ENCODE data around the gene GAP43.
A peak's percentile ranks its signal among the peaks of the same experiment; 100 is the strongest.

Gene GAP43

GRCh38 chr3:115602194-115602593 is 21.1 kb upstream of the GAP43 start:
- H3K4me3 ChIP-seq (ENCODE audit: low read length): no peak overlapping the region
- DNase-seq (ENCODE audit: low read depth): no peak

DNA sequence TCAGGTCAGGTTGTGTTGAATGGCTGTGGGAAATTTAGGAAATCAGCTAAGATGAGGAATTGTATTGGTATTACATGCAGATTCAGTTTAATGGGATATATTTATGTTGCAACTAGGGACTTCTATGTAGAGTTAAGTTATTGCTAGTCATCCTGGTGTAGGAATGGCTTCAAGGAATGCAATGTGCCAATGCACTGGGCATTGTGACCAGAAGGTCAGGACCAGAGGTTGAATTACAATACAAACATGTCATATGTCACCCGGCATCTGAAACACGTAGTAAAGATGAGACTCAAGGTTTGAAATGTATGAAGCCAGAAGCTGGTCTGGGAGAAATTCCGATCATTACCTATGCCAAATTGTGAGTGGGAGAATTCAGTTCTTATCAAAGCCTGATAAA is 11.7 kb upstream of the GAP43 start:
- Histone ChIP-seq H3K9ac (ENCODE audit: low read length) (no peak overlapping the region), H3K4me3 (ENCODE audit: low read length) (no peak overlapping the region), H3K9me3 (ENCODE audit: control insufficient read depth, low read length) (no peaks in the 10 kb centered on the region), H3K36me3 (ENCODE audit: control insufficient read depth, insufficient read depth, low read length, severe bottlenecking) (no peaks in the 10 kb centered on the region), H3K27me3 (replicated peaks; ENCODE audit: control insufficient read depth, insufficient read depth, low read length) (no peaks in the 10 kb centered on the region), H3K4me1 (ENCODE audit: control insufficient read depth, insufficient read depth, low read length) (no peaks in the 10 kb centered on the region)
- DNase-seq (ENCODE audit: low read depth): no peak

More at GRCh38 chr3:115602194-115602593, 21.1 kb upstream of the GAP43 start:
- Histone ChIP-seq H3K36me3 (ENCODE audit: control insufficient read depth, insufficient read depth, low read length, severe bottlenecking) (no peaks in the 10 kb centered on the region), H3K9ac (ENCODE audit: low read length) (no peak overlapping the region), H3K27me3 (replicated peaks; ENCODE audit: control insufficient read depth, insufficient read depth, low read length) (no peaks in the 10 kb centered on the region), H3K9me3 (ENCODE audit: control insufficient read depth, low read length) (no peaks in the 10 kb centered on the region), H3K4me1 (ENCODE audit: control insufficient read depth, insufficient read depth, low read length) (no peaks in the 10 kb centered on the region)

GRCh38 chr3:115615001-115615814 is 8.1 kb upstream of the GAP43 start:
- Histone ChIP-seq H3K36me3 (ENCODE audit: control insufficient read depth, insufficient read depth, low read length, severe bottlenecking) (no peaks in the 10 kb centered on the region), H3K4me1 (ENCODE audit: control insufficient read depth, insufficient read depth, low read length) (no peaks in the 10 kb centered on the region), H3K4me3 (ENCODE audit: low read length) (no peak overlapping the region), H3K9me3 (ENCODE audit: control insufficient read depth, low read length) (no peaks in the 10 kb centered on the region), H3K9ac (ENCODE audit: low read length) (no peak overlapping the region), H3K27me3 (replicated peaks; ENCODE audit: control insufficient read depth, insufficient read depth, low read length) (no peaks in the 10 kb centered on the region)
- DNase-seq (ENCODE audit: low read depth): no peak

GRCh38 chr3:115616461-115616860 is 6.8 kb upstream of the GAP43 start:
- no peaks in the 10 kb centered on the region for H3K36me3 ChIP-seq (ENCODE audit: control insufficient read depth, insufficient read depth, low read length, severe bottlenecking)
- no peak overlapping the region for H3K9ac ChIP-seq (ENCODE audit: low read length)
- DNase-seq (ENCODE audit: low read depth): no peak

DNA sequence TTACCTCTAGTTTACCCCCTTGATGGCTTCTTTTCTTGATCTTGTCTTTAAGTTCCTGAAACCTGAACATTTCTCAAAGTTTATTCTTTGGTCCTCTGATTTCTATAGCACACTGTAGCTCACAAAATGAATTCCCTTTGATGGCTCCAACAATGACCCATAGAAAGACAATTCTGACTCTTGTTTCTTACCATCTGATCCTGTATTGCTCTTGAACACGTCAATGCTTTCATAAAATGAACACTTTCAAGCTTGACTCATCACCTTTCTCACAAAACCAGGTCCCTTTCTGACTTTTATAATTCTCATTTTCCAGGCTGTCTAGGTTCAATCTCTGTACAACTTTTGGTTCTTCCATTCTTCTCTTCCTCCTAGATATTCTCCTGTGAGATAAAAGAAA is 5.7 kb upstream of the GAP43 start:
- no peak for DNase-seq (ENCODE audit: low read depth)
- Histone ChIP-seq H3K4me1 (ENCODE audit: control insufficient read depth, insufficient read depth, low read length) (no peaks in the 10 kb centered on the region), H3K36me3 (ENCODE audit: control insufficient read depth, insufficient read depth, low read length, severe bottlenecking) (no peaks in the 10 kb centered on the region)

More at GRCh38 chr3:115616461-115616860, 6.8 kb upstream of the GAP43 start:
- Histone ChIP-seq H3K4me1 (ENCODE audit: control insufficient read depth, insufficient read depth, low read length) (no peaks in the 10 kb centered on the region), H3K4me3 (ENCODE audit: low read length) (no peak overlapping the region), H3K9me3 (ENCODE audit: control insufficient read depth, low read length) (no peaks in the 10 kb centered on the region), H3K27me3 (replicated peaks; ENCODE audit: control insufficient read depth, insufficient read depth, low read length) (no peaks in the 10 kb centered on the region)

DNA sequence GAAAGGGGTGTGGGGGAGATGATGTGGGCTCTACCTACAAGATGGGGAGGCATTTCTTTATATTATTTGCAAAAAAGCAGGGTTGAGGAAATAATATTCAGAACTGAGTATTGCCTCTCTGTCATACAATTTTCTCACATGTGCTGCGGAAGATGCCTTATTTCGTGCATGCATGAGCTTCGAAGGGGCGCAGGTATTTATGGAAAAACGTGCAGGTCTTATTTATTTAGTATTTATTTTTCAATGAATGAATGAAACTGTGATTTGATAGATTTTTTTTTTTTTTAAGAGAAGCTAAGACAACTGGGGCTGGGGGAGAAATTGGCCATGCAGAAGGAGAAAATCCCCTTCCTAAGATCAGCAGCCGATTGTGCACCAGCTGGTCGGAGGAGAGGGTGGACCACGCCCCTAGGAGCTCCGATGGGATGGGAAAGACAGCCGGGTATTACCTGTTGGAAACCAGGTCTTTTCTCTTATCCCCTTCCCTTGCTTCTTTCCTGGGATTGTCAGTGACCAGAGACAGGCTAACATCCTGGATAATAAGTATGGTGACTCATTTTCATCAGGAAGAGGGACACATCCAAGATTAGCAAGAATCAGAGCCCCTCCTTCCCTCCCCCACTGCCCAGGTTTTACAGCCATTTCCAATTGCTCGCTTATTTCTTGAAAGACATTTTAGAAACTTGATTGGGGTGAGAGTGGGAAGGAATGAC is 875 bp downstream of the GAP43 start:
- peak overlapping the region; percentile 75 for H3K4me3 ChIP-seq (ENCODE audit: low read length)
- peaks cover 4% of the 10 kb centered on the region for H3K4me1 ChIP-seq (ENCODE audit: control insufficient read depth, insufficient read depth, low read length)
- no peaks in the 10 kb centered on the region for H3K27me3 ChIP-seq (replicated peaks; ENCODE audit: control insufficient read depth, insufficient read depth, low read length)
- DNase-seq (ENCODE audit: low read depth): no peak
- H3K9me3 ChIP-seq (ENCODE audit: control insufficient read depth, low read length): no peaks in the 10 kb centered on the region
- H3K9ac ChIP-seq (ENCODE audit: low read length): no peak overlapping the region
- no peaks in the 10 kb centered on the region for H3K36me3 ChIP-seq (ENCODE audit: control insufficient read depth, insufficient read depth, low read length, severe bottlenecking)

More for the DNA sequence above, 5.7 kb upstream of the GAP43 start:
- Histone ChIP-seq H3K9ac (ENCODE audit: low read length) (no peak overlapping the region), H3K27me3 (replicated peaks; ENCODE audit: control insufficient read depth, insufficient read depth, low read length) (no peaks in the 10 kb centered on the region), H3K4me3 (ENCODE audit: low read length) (no peak overlapping the region), H3K9me3 (ENCODE audit: control insufficient read depth, low read length) (no peaks in the 10 kb centered on the region)

GRCh38 chr3:115624901-115625300 is 1.6 kb downstream of the GAP43 start:
- Histone ChIP-seq H3K9ac (ENCODE audit: low read length) (no peak overlapping the region), H3K9me3 (ENCODE audit: control insufficient read depth, low read length) (no peaks in the 10 kb centered on the region), H3K36me3 (ENCODE audit: control insufficient read depth, insufficient read depth, low read length, severe bottlenecking) (no peaks in the 10 kb centered on the region), H3K4me3 (ENCODE audit: low read length) (no peak overlapping the region), H3K4me1 (ENCODE audit: control insufficient read depth, insufficient read depth, low read length) (peaks cover 4% of the 10 kb centered on the region), H3K27me3 (replicated peaks; ENCODE audit: control insufficient read depth, insufficient read depth, low read length) (no peaks in the 10 kb centered on the region)
- DNase-seq (ENCODE audit: low read depth): no peak

GRCh38 chr3:115626006-115626409 is 2.7 kb downstream of the GAP43 start:
- peaks cover 4% of the 10 kb centered on the region for H3K4me1 ChIP-seq (ENCODE audit: control insufficient read depth, insufficient read depth, low read length)
- H3K9me3 ChIP-seq (ENCODE audit: control insufficient read depth, low read length): no peaks in the 10 kb centered on the region
- DNase-seq (ENCODE audit: low read depth): no peak
- H3K4me3 ChIP-seq (ENCODE audit: low read length): no peak overlapping the region
- no peaks in the 10 kb centered on the region for H3K27me3 ChIP-seq (replicated peaks; ENCODE audit: control insufficient read depth, insufficient read depth, low read length)
- no peak overlapping the region for H3K9ac ChIP-seq (ENCODE audit: low read length)
- no peaks in the 10 kb centered on the region for H3K36me3 ChIP-seq (ENCODE audit: control insufficient read depth, insufficient read depth, low read length, severe bottlenecking)

DNA sequence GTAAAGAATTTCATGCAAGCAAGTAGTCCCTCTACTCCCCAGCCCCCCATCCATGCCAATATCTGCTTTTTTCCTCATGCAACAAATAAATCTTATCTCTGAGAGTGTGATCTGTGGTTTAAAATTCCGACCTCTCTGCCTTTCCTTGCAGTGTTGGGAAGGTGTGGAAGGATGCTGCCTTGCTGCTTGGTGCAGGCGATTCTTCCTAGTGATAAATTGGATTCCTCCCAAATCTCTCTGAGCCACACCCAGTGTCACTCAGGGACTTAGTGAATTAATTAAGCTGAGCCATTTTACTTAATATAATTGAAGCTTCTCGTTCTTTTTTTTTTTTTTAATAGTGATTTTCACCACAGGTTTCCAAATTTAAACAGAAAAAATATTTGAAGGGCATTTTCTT is 3.4 kb downstream of the GAP43 start:
- Histone ChIP-seq H3K36me3 (ENCODE audit: control insufficient read depth, insufficient read depth, low read length, severe bottlenecking) (no peaks in the 10 kb centered on the region), H3K4me3 (ENCODE audit: low read length) (no peak overlapping the region), H3K27me3 (replicated peaks; ENCODE audit: control insufficient read depth, insufficient read depth, low read length) (no peaks in the 10 kb centered on the region), H3K4me1 (ENCODE audit: control insufficient read depth, insufficient read depth, low read length) (peaks cover 4% of the 10 kb centered on the region), H3K9me3 (ENCODE audit: control insufficient read depth, low read length) (no peaks in the 10 kb centered on the region), H3K9ac (ENCODE audit: low read length) (no peak overlapping the region)
- no peak for DNase-seq (ENCODE audit: low read depth)

DNA sequence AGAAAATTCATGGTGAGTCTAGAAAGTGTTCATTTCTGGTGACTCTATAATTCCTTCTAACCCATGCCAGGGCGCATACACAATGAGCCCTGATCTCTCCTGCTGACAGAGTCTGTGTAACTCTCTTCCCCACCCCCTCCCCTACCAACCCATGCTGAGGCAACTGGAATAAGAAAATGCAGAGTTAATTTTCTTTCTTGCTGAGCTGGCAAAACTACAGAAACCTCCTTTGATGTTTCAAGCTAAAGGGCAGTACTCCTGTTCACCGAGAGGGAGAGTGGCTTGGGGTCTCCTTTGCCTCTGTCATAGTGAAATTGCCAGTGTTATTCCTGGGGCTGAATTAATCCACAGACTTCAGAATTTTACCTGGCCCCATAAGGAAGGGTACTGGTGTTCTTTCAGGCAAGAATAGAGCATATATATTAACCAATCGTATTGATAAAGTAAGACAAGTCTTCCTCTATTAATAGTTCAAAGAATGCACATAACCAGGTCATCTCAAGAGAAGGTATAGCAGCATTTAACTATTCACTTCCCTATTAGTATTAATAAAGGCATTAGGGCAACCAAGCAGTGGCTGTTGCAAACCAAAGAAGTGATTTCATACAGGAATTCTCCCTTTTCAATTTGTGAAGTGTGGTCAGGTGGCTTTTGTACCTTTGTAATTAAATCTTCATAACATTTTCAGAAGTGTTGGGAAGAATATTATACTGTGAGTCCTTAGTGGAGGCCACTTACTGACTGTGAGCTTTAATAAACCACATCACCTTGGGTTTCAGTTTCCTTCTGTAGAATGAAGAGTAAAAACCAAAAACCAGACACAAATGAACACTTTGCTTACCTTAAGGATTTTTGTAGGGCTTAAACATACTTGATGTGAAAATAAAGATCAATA is 4.1 kb downstream of the GAP43 start:
- Histone ChIP-seq H3K4me1 (ENCODE audit: control insufficient read depth, insufficient read depth, low read length) (peaks cover 4% of the 10 kb centered on the region), H3K27me3 (replicated peaks; ENCODE audit: control insufficient read depth, insufficient read depth, low read length) (no peaks in the 10 kb centered on the region), H3K36me3 (ENCODE audit: control insufficient read depth, insufficient read depth, low read length, severe bottlenecking) (no peaks in the 10 kb centered on the region), H3K9ac (ENCODE audit: low read length) (no peak overlapping the region), H3K9me3 (ENCODE audit: control insufficient read depth, low read length) (no peaks in the 10 kb centered on the region), H3K4me3 (ENCODE audit: low read length) (no peak overlapping the region)
- DNase-seq (ENCODE audit: low read depth): no peak

DNA sequence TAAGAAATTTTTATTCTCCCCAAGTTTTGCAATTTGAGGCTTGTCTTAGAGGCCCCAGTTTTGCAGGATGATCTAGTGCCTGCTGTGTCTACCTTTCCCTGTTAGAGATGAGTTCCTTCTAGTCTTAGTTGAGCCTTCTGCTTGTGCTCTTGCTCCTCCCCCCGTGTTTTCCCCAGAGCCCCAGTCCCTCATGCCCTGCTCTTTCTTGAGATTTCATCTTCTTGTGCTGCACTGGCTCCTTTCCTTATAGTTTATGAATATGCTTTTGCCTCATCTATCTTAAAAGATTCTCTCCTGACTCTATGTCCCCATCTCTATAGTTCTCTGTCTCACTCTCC is 4.7 kb downstream of the GAP43 start:
- Histone ChIP-seq H3K27me3 (replicated peaks; ENCODE audit: control insufficient read depth, insufficient read depth, low read length) (no peaks in the 10 kb centered on the region), H3K9ac (ENCODE audit: low read length) (no peak overlapping the region), H3K36me3 (ENCODE audit: control insufficient read depth, insufficient read depth, low read length, severe bottlenecking) (no peaks in the 10 kb centered on the region), H3K4me3 (ENCODE audit: low read length) (no peak overlapping the region), H3K9me3 (ENCODE audit: control insufficient read depth, low read length) (no peaks in the 10 kb centered on the region), H3K4me1 (ENCODE audit: control insufficient read depth, insufficient read depth, low read length) (peaks cover 4% of the 10 kb centered on the region)
- no peak for DNase-seq (ENCODE audit: low read depth)

Data from adipocyte (in vitro differentiated cells).